Skeletal muscle tissue (tissue), 4 donors: ENCODE results near the gene WHRN. TPM values are rescaled to one million over a fixed set of nuclear protein-coding genes. Genes with fewer than 3 reads are reported as not detected.
A peak's percentile ranks its signal among the peaks of the same experiment; 100 is the strongest.

Experiments used
- H3K27ac ChIP-seq: one replicate; pipeline ENCODE4 v1.7.0; 2013; ENCODE audit warnings: mild to moderate bottlenecking, low read depth, low read length, inconsistent platforms
- H3K27me3 ChIP-seq, 3 donors: one replicate each; pipeline ENCODE4 v1.7.0; 2013; ENCODE audit warnings: low read length in 3 of 3; ENCODE audit not compliant: control insufficient read depth in 3 of 3, insufficient read depth in 3 of 3
- H3K36me3 ChIP-seq, 3 donors: one replicate each; pipeline ENCODE4 v1.7.0; 2013; ENCODE audit warnings: low read length in 3 of 3; ENCODE audit not compliant: control insufficient read depth in 3 of 3, insufficient read depth in 3 of 3
- H3K4me1 ChIP-seq, 3 donors: one replicate each; pipeline ENCODE4 v1.7.0; 2013; ENCODE audit warnings: low read length in 3 of 3, mild to moderate bottlenecking in 3 of 3; ENCODE audit not compliant: control insufficient read depth in 3 of 3, insufficient read depth in 3 of 3
- H3K4me3 ChIP-seq, 3 donors: one replicate each; pipeline ENCODE4 v1.7.0; 2013; ENCODE audit warnings: low read length in 3 of 3
- H3K9ac ChIP-seq, 3 donors: one replicate each; pipeline ENCODE4 v1.7.0; 2013; ENCODE audit warnings: low read length in 3 of 3, mild to moderate bottlenecking in 3 of 3, moderate library complexity in 2 of 3, low read depth in 1 of 3
- H3K9me3 ChIP-seq, 3 donors: one replicate each; pipeline ENCODE4 v1.7.0; 2013; ENCODE audit warnings: low read length in 3 of 3; ENCODE audit not compliant: control insufficient read depth in 3 of 3
- total RNA-seq: library from RNA; depleted of rRNA; stranded (reverse); fragments of >200 nt; gene quantifications from one replicate; pipeline ENCODE4 v1.2.3, GENCODE V29; 2014
- donor health status: Osteomylitis.

WHRN gene
- total RNA-seq, 1 donor from 2014 or later, result 0.52 TPM

- Histone ChIP-seq H3K27ac (no peak overlapping the region), H3K36me3 (peaks cover 0 to 21% (median 10%) of the 10 kb centered on the region in 3 donors), H3K4me3 (no peak overlapping the region), H3K4me1 (peaks cover 4 to 10% (median 5%) of the 10 kb centered on the region in 3 donors), H3K9me3 (no peaks in the 10 kb centered on the region), H3K27me3 (no peaks in the 10 kb centered on the region), H3K9ac (no peak overlapping the region)
Measured at GRCh38 chr9:114378016-114378415, 127.3 kb downstream of the WHRN start.

- Histone ChIP-seq H3K27ac (no peak overlapping the region), H3K27me3 (no peaks in the 10 kb centered on the region), H3K9me3 (no peaks in the 10 kb centered on the region), H3K4me1 (peaks cover 4 to 7% (median 7%) of the 10 kb centered on the region in 3 donors), H3K36me3 (peaks cover 0 to 21% (median 10%) of the 10 kb centered on the region in 3 donors), H3K9ac (no peak overlapping the region), H3K4me3 (no peak overlapping the region)
Measured at GRCh38 chr9:114376586-114377445, 128.5 kb downstream of the WHRN start.

- Histone ChIP-seq H3K9me3 (no peaks in the 10 kb centered on the region), H3K4me3 (no peak overlapping the region), H3K9ac (no peak overlapping the region), H3K27me3 (no peaks in the 10 kb centered on the region), H3K27ac (no peak overlapping the region), H3K36me3 (peaks cover 0 to 19% (median 13%) of the 10 kb centered on the region in 3 donors), H3K4me1 (peaks cover 4 to 7% (median 7%) of the 10 kb centered on the region in 3 donors)
Measured at GRCh38 chr9:114375386-114376175, 129.7 kb downstream of the WHRN start.

GRCh38 chr9:114374936-114375335 lies 130.3 kb downstream of the WHRN start:
- Histone ChIP-seq H3K4me1 (peaks cover 4 to 7% (median 7%) of the 10 kb centered on the region in 3 donors), H3K9me3 (no peaks in the 10 kb centered on the region), H3K36me3 (peaks cover 0 to 19% (median 13%) of the 10 kb centered on the region in 3 donors), H3K9ac (no peak overlapping the region), H3K27ac (no peak overlapping the region), H3K27me3 (no peaks in the 10 kb centered on the region), H3K4me3 (no peak overlapping the region)

- Histone ChIP-seq H3K4me3 (no peak overlapping the region), H3K27me3 (no peaks in the 10 kb centered on the region), H3K9ac (no peak overlapping the region), H3K4me1 (peaks cover 4 to 7% (median 7%) of the 10 kb centered on the region in 3 donors), H3K27ac (no peak overlapping the region), H3K9me3 (no peaks in the 10 kb centered on the region), H3K36me3 (peaks cover 0 to 13% (median 12%) of the 10 kb centered on the region in 3 donors)
Measured at GRCh38 chr9:114373960-114374730, 131.1 kb downstream of the WHRN start.

- H3K4me1 ChIP-seq, result peaks cover 4 to 11% (median 7%) of the 10 kb centered on the region in 3 donors
- H3K27ac ChIP-seq, result peak overlapping the region; percentile 36
- no peak overlapping the region for H3K9ac ChIP-seq
- no peaks in the 10 kb centered on the region for H3K9me3 ChIP-seq
- no peak overlapping the region for H3K4me3 ChIP-seq
- H3K27me3 ChIP-seq, result no peaks in the 10 kb centered on the region
- peaks cover 2 to 13% (median 13%) of the 10 kb centered on the region in 3 donors for H3K36me3 ChIP-seq
Measured at GRCh38 chr9:114372921-114373448, 132.3 kb downstream of the WHRN start.

GRCh38 chr9:114371973-114372917 lies 133.0 kb downstream of the WHRN start:
- H3K4me3 ChIP-seq, result no peak overlapping the region
- H3K27ac ChIP-seq, result peak overlapping the region; percentile 36
- peaks cover 4 to 16% (median 7%) of the 10 kb centered on the region in 3 donors for H3K4me1 ChIP-seq
- no peaks in the 10 kb centered on the region for H3K9me3 ChIP-seq
- H3K9ac ChIP-seq, result no peak overlapping the region
- no peaks in the 10 kb centered on the region for H3K27me3 ChIP-seq
- peaks cover 7 to 14% (median 13%) of the 10 kb centered on the region in 3 donors for H3K36me3 ChIP-seq

- Histone ChIP-seq H3K9me3 (no peaks in the 10 kb centered on the region), H3K27me3 (no peaks in the 10 kb centered on the region), H3K4me3 (no peak overlapping the region), H3K4me1 (peaks cover 4 to 16% (median 7%) of the 10 kb centered on the region in 3 donors), H3K36me3 (peaks cover 7 to 12% (median 7%) of the 10 kb centered on the region in 3 donors), H3K9ac (no peak overlapping the region), H3K27ac (no peak overlapping the region)
Measured at GRCh38 chr9:114371343-114371944, 133.8 kb downstream of the WHRN start.
